HepG2 (cell line): ENCODE data around the gene FOXRED2. TPM values are rescaled to one million over a fixed set of nuclear protein-coding genes. Genes with fewer than 3 reads are reported as not detected.

Experiments used
- ATAC-seq: fragments of 200-7000 bp; cut with Tn5 transposase; 3 replicates; pipeline ENCODE4 v1.9.1; 2020; ENCODE audit warnings: mild to moderate bottlenecking, moderate library complexity
- BruUV-seq: library from RNA; stranded (reverse); fragments of 400-500 nt; replicated peaks from 2 replicates; lab custom pipeline; 2021; lab: Mats Ljungman, UMichigan
- CTCF ChIA-PET: fragments of 300-600 bp; formaldehyde crosslinking; extraction: SDS; loops from one replicate; lab custom pipeline; 2021; ENCODE audit warnings: low total read pairs, inconsistent platforms, low intra/inter-chr PET ratio; lab: Yijun Ruan, JAX
- POLR2A ChIA-PET: fragments of 350-600 bp; sonication (Branson Sonifier 250); formaldehyde crosslinking; loops from one replicate; lab custom pipeline; 2020; ENCODE audit warnings: antibody characterized with exemption, inconsistent platforms; lab: Yijun Ruan, JAX
- DNase-seq: peaks from one replicate; pipeline ENCODE4 v3.0.0-alpha.2; 2015; ENCODE audit warnings: low spot score
- FAIRE-seq: peaks from 3 replicates; lab custom pipeline; 2011; peaks lifted over from hg19 to GRCh38; lab: Jason Lieb, UNC
- H2AFZ ChIP-seq: one replicate; pipeline ENCODE4 v1.6.1; 2011; ENCODE audit warnings: low read length, inconsistent platforms
- H3K27ac ChIP-seq: fragments of 300-600 bp; 3 replicates; pipeline ENCODE4 v1.8.0; 2011; ENCODE audit warnings: mixed run types, mild to moderate bottlenecking, mixed read lengths, low read length, inconsistent platforms; ENCODE audit not compliant: insufficient read depth; ENCODE audit errors: extremely low read length
- H3K27me3 ChIP-seq, 2 experiments: fragments of 200-600 bp in 1 of 2; 2 replicates in 1 of 2; 3 replicates in 1 of 2; pipeline versions ENCODE4 v1.6.0 to v1.8.0; 2011; ENCODE audit warnings: low read length in 2 of 2, mild to moderate bottlenecking in 2 of 2, moderate library complexity in 2 of 2, inconsistent platforms in 1 of 2; ENCODE audit not compliant: insufficient read depth in 2 of 2, control insufficient read depth in 1 of 2
- H3K36me3 ChIP-seq, 2 experiments: fragments of 200-600 bp in 1 of 2; replicated peaks in 1 of 2; 2 replicates in 1 of 2; 3 replicates in 1 of 2; pipeline versions ENCODE4 v1.5.1 to v1.8.0; 2011; ENCODE audit warnings: low read length in 2 of 2, inconsistent platforms in 1 of 2; ENCODE audit not compliant: insufficient read depth in 2 of 2, control insufficient read depth in 1 of 2
- H3K4me1 ChIP-seq: 2 replicates; pipeline ENCODE4 v1.5.1; 2012; ENCODE audit warnings: low read length, inconsistent platforms; ENCODE audit not compliant: insufficient read depth
- H3K4me2 ChIP-seq: 2 replicates; pipeline ENCODE4 v1.6.0; 2011; ENCODE audit warnings: low read depth, low read length, inconsistent platforms
- H3K4me3 ChIP-seq, 3 experiments: fragments of 200-600 bp in 1 of 3; sonication (generic), shearing (Covaris generic) in 1 of 3; replicated peaks in 1 of 3; 2 replicates each; pipeline ENCODE4 v1.5.1; 2011 to 2016; ENCODE audit warnings: low read length in 3 of 3, inconsistent platforms in 2 of 3, low read depth in 2 of 3, mild to moderate bottlenecking in 2 of 3, control low read depth in 1 of 3, mixed read lengths in 1 of 3; ENCODE audit not compliant: insufficient read depth in 1 of 3
- H3K79me2 ChIP-seq: one replicate; pipeline ENCODE4 v1.6.1; 2011; ENCODE audit warnings: low read length, inconsistent platforms; ENCODE audit not compliant: insufficient read depth
- H3K9ac ChIP-seq: 2 replicates; pipeline ENCODE4 v1.6.0; 2011; ENCODE audit warnings: mild to moderate bottlenecking, low read depth, low read length, inconsistent platforms; ENCODE audit not compliant: insufficient read depth
- H3K9me3 ChIP-seq: 2 replicates; pipeline ENCODE4 v1.5.1; 2012; ENCODE audit warnings: mild to moderate bottlenecking, low read length
- H4K20me1 ChIP-seq: 2 replicates; pipeline ENCODE4 v1.6.0; 2011; ENCODE audit warnings: inconsistent platforms, mild to moderate bottlenecking, low read length, moderate library complexity; ENCODE audit not compliant: insufficient read depth
- ADNP ChIP-seq: sonication (generic); formaldehyde crosslinking; IDR thresholded peaks from 2 replicates; pipeline ENCODE4 v1.4.0; 2020; ENCODE audit warnings: missing genetic modification reagents
- ATF7-NPFF ChIP-seq: sonication (generic); formaldehyde crosslinking; IDR thresholded peaks from 2 replicates; pipeline ENCODE4 v1.8.1; 2023; ENCODE audit warnings: mild to moderate bottlenecking, low read depth, missing genetic modification reagents, moderate library complexity
- ERF ChIP-seq: IDR thresholded peaks from 2 replicates; pipeline ENCODE4 v1.6.1; 2018; ENCODE audit warnings: missing biosample characterization, missing genetic modification reagents
- SAP130 ChIP-seq: IDR thresholded peaks from 2 replicates; pipeline ENCODE4 v1.6.1; 2016; ENCODE audit warnings: low read depth
- SMYD3 ChIP-seq: sonication (generic); formaldehyde crosslinking; IDR thresholded peaks from 2 replicates; pipeline ENCODE4 v1.8.1; 2023; ENCODE audit warnings: mild to moderate bottlenecking, missing genetic modification reagents
- SP5 ChIP-seq: IDR thresholded peaks from 2 replicates; pipeline ENCODE4 v1.6.1; 2016; ENCODE audit warnings: low read depth, borderline replicate concordance
- SRSF9 ChIP-seq: fragments of 200-400 bp; formaldehyde crosslinking; IDR thresholded peaks from 2 replicates; pipeline ENCODE4 v1.6.1; 2018; ENCODE audit warnings: borderline replicate concordance, mild to moderate bottlenecking, low read depth, low read length; ENCODE audit not compliant: insufficient read depth, poor library complexity, severe bottlenecking
- ZMAT3 ChIP-seq: sonication (generic); formaldehyde crosslinking; conservative IDR thresholded peaks from 2 replicates; pipeline ENCODE4 v1.7.0; 2021; ENCODE audit warnings: missing genetic modification reagents
- ZNF205 ChIP-seq: IDR thresholded peaks from 2 replicates; pipeline ENCODE4 v1.6.1; 2018; ENCODE audit warnings: missing biosample characterization, missing genetic modification reagents
- WGBS: methylation state at CpG from one replicate; pipeline ENCODE4 v1.1.6; 2017; ENCODE audit warnings: low lambda C conversion rate; 5-methylcytosine and 5-hydroxymethylcytosine counted together
- in situ Hi-C: cut with HindIII; loops from 2 replicates; pipeline ENCODE4 v1.10.0; 2017; ENCODE audit warnings: low pct_unique_long_range_greater_than_20kb; ENCODE audit not compliant: extremely low pct_ligation_motif_present
- intact Hi-C: fragments of 100-400 bp; cut with micrococcal nuclease; formaldehyde crosslinking; loops from one replicate; pipeline ENCODE4 v1.10.0; 2022; ENCODE audit not compliant: unreplicated experiment
- polyA plus RNA-seq, 8 experiments: library from polyadenylated mRNA; depleted of rRNA in 3 of 8; stranded (reverse) in 7 of 8; unstranded in 1 of 8; fragments of >200 nt; fragmentation: Illumina TruSeq in 4 of 8; extraction: Trizol in 4 of 8; gene quantifications; 2 replicates each; pipeline versions ENCODE4 v1.2.1 to v1.2.3, GENCODE V29; 2011 to 2016; ENCODE audit warnings: low read depth in 4 of 8, missing spikeins in 1 of 8, mixed read lengths in 1 of 8; ENCODE audit not compliant: insufficient read depth in 1 of 8
- total RNA-seq, 5 experiments: library from RNA; depleted of rRNA; stranded (reverse); fragments of >200 nt; fragmentation: Illumina TruSeq; extraction: Trizol; gene quantifications; 2 replicates each; pipeline ENCODE4 v1.2.3, GENCODE V29; 2016; ENCODE audit warnings: low read depth in 1 of 5
- TF ChIP-seq, protein P1 (sequence below): sonication (generic); formaldehyde crosslinking; conservative IDR thresholded peaks from 2 replicates; pipeline ENCODE4 v1.4.0; 2020; ENCODE audit warnings: mild to moderate bottlenecking, missing genetic modification reagents, moderate library complexity
- TF ChIP-seq, protein P2 (sequence below): sonication (generic); formaldehyde crosslinking; IDR thresholded peaks from 2 replicates; pipeline ENCODE4 v1.4.0; 2020; ENCODE audit warnings: mild to moderate bottlenecking, missing genetic modification reagents
- TF ChIP-seq, protein P3 (sequence below): sonication (generic); formaldehyde crosslinking; IDR thresholded peaks from 2 replicates; pipeline ENCODE4 v1.4.0; 2020; ENCODE audit warnings: missing genetic modification reagents

The FOXRED2 gene
- total and polyA plus RNA-seq, 2 of the 13 experiments (the other 11 are each of a cell fraction or from before 2014, with no cell fraction given) = 9.3 to 28.1 TPM

DNA sequence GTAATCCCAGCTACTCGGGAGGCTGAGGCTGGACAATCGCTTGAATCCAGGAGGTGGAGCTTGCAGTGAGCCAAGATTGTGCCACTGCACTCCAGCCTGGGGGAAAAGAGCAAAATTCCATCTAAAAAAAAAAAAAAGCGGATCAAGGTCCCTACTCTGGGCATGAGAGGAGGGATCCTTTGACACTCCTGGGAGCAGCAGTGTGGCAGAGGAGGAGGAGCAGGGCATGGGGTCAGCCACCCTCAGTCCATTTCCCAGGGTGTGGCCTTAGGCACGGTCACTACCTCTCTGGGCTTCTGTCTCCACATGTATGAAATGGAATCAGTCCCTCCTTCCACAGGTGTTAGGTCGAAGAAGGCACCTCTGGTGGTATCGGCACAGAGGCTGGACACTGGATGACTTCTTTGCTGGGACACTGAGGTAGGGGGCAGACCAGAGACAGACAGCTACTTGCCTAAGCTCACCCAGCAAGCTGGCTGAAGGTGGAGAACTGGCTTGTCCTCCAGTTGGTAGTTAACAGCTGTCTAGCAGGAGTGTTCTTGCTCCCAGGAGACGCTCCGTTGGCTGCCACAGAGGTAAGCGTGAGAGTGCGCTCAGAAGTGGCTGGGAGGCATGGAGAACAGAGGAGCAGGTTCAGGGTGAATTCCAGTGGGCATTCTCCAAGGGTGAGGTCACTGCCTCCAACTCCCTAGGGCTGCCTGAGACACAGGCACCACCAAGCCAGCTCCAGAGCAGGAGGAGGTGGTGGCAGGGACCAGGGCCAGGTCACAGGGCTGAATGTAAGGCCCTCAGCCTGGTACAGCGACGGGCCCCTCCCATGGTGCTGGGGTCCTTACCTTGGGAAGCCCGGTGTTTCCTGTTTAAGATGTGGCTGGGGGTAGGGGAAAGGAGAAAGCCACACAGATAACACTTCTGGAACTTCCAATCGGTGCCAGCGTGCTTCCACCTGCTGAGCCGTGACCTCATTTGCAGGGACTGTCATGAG is 44.9 kb downstream of the FOXRED2 start:
- CTCF ChIA-PET = no interaction called here
- POLR2A ChIA-PET = interaction anchor here (0.7 to 3.2 kb wide), 10 partner anchors 8 to 259 kb away, joined by 3 to 10 read pairs (median 6); partner anchors contain the start of gene MYH9
- TF ChIP-seq SMYD3 (CRISPR knock-in tag) = no peak
- TF ChIP-seq ADNP (CRISPR knock-in tag) = 0 out of 2 replicates have a peak, but pooled peaks have one; percentile 50
- TF ChIP-seq, protein P1, sequence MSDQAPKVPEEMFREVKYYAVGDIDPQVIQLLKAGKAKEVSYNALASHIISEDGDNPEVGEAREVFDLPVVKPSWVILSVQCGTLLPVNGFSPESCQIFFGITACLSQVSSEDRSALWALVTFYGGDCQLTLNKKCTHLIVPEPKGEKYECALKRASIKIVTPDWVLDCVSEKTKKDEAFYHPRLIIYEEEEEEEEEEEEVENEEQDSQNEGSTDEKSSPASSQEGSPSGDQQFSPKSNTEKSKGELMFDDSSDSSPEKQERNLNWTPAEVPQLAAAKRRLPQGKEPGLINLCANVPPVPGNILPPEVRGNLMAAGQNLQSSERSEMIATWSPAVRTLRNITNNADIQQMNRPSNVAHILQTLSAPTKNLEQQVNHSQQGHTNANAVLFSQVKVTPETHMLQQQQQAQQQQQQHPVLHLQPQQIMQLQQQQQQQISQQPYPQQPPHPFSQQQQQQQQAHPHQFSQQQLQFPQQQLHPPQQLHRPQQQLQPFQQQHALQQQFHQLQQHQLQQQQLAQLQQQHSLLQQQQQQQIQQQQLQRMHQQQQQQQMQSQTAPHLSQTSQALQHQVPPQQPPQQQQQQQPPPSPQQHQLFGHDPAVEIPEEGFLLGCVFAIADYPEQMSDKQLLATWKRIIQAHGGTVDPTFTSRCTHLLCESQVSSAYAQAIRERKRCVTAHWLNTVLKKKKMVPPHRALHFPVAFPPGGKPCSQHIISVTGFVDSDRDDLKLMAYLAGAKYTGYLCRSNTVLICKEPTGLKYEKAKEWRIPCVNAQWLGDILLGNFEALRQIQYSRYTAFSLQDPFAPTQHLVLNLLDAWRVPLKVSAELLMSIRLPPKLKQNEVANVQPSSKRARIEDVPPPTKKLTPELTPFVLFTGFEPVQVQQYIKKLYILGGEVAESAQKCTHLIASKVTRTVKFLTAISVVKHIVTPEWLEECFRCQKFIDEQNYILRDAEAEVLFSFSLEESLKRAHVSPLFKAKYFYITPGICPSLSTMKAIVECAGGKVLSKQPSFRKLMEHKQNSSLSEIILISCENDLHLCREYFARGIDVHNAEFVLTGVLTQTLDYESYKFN (CRISPR knock-in tag) = 0 out of 2 replicates have a peak, but pooled peaks have one; percentile 28
- peak; percentile 70; the same call in 1 of the 2 replicates for TF ChIP-seq SP5
- peak; percentile 32; the same call in 1 of the 2 replicates for TF ChIP-seq ERF (CRISPR knock-in tag)
- TF ChIP-seq, protein P2, sequence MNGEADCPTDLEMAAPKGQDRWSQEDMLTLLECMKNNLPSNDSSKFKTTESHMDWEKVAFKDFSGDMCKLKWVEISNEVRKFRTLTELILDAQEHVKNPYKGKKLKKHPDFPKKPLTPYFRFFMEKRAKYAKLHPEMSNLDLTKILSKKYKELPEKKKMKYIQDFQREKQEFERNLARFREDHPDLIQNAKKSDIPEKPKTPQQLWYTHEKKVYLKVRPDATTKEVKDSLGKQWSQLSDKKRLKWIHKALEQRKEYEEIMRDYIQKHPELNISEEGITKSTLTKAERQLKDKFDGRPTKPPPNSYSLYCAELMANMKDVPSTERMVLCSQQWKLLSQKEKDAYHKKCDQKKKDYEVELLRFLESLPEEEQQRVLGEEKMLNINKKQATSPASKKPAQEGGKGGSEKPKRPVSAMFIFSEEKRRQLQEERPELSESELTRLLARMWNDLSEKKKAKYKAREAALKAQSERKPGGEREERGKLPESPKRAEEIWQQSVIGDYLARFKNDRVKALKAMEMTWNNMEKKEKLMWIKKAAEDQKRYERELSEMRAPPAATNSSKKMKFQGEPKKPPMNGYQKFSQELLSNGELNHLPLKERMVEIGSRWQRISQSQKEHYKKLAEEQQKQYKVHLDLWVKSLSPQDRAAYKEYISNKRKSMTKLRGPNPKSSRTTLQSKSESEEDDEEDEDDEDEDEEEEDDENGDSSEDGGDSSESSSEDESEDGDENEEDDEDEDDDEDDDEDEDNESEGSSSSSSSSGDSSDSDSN = peak; percentile 14; the same call in 1 of the 2 replicates
- no peak for TF ChIP-seq SRSF9
- no peak for TF ChIP-seq ZNF205 (CRISPR knock-in tag)
- TF ChIP-seq SAP130 (CRISPR knock-in tag) = peak; percentile 25; the same call in 1 of the 2 replicates
- TF ChIP-seq ZMAT3 (CRISPR knock-in tag) = no peak
- no peak for TF ChIP-seq ATF7-NPFF (CRISPR knock-in tag)
- TF ChIP-seq, protein P3, sequence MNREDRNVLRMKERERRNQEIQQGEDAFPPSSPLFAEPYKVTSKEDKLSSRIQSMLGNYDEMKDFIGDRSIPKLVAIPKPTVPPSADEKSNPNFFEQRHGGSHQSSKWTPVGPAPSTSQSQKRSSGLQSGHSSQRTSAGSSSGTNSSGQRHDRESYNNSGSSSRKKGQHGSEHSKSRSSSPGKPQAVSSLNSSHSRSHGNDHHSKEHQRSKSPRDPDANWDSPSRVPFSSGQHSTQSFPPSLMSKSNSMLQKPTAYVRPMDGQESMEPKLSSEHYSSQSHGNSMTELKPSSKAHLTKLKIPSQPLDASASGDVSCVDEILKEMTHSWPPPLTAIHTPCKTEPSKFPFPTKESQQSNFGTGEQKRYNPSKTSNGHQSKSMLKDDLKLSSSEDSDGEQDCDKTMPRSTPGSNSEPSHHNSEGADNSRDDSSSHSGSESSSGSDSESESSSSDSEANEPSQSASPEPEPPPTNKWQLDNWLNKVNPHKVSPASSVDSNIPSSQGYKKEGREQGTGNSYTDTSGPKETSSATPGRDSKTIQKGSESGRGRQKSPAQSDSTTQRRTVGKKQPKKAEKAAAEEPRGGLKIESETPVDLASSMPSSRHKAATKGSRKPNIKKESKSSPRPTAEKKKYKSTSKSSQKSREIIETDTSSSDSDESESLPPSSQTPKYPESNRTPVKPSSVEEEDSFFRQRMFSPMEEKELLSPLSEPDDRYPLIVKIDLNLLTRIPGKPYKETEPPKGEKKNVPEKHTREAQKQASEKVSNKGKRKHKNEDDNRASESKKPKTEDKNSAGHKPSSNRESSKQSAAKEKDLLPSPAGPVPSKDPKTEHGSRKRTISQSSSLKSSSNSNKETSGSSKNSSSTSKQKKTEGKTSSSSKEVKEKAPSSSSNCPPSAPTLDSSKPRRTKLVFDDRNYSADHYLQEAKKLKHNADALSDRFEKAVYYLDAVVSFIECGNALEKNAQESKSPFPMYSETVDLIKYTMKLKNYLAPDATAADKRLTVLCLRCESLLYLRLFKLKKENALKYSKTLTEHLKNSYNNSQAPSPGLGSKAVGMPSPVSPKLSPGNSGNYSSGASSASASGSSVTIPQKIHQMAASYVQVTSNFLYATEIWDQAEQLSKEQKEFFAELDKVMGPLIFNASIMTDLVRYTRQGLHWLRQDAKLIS = no peak

More for the DNA sequence above, 44.9 kb downstream of the FOXRED2 start:
- DNase-seq = peak; percentile 63
- no peak overlapping the region for H2AFZ ChIP-seq
- H3K4me1 ChIP-seq = peaks cover 54% of the 10 kb centered on the region
- no peaks in the 10 kb centered on the region for H3K27me3 ChIP-seq
- peak overlapping the region in 1 of 3 experiments; percentile 46; a peak in 2 of 6 replicates for H3K4me3 ChIP-seq
- BruUV-seq = TSS peak; percentile 68
- peak; percentile 37 for FAIRE-seq
- no peaks in the 10 kb centered on the region for H4K20me1 ChIP-seq
- 30% methylated on average over 13 of the region's 16 CpGs for WGBS
- intact Hi-C loops = no loop called here
- no peak overlapping the region for H3K27ac ChIP-seq
- in situ Hi-C loops = no loop called here
- H3K9ac ChIP-seq = peak overlapping the region; percentile 51
- H3K79me2 ChIP-seq = no peaks in the 10 kb centered on the region
- peak; percentile 74 for ATAC-seq
- peaks cover 0 to 5% of the 10 kb centered on the region in 2 experiments; a peak in 1 of 5 replicates for H3K36me3 ChIP-seq
- H3K4me2 ChIP-seq = peak overlapping the region; percentile 71
- no peaks in the 10 kb centered on the region for H3K9me3 ChIP-seq
